K562 (cell line): ENCODE results near the gene ABCG2. TPM values are rescaled to one million over a fixed set of nuclear protein-coding genes. Genes with fewer than 3 reads are reported as not detected.
A peak's percentile ranks its signal among the peaks of the same experiment; 100 is the strongest.

Experiments used
- BCOR ChIP-seq: fragments of 450-650 bp; IDR thresholded peaks from 2 replicates; pipeline ENCODE4 v1.6.1; 2016
- CBFA2T3 ChIP-seq: fragments of 450-650 bp; IDR thresholded peaks from 2 replicates; pipeline ENCODE4 v1.6.1; 2017
- GABPB2 ChIP-seq: fragments of 250-450 bp; sonication (Bioruptor Pico); conservative IDR thresholded peaks from 2 replicates; pipeline ENCODE4 v1.5.1; 2021; ENCODE audit warnings: mild to moderate bottlenecking
- HMGN3 ChIP-seq: IDR thresholded peaks from 2 replicates; pipeline ENCODE4 v1.6.1; 2011; ENCODE audit warnings: borderline replicate concordance, low read depth, mild to moderate bottlenecking, mixed read lengths, low read length; ENCODE audit not compliant: insufficient read length; ENCODE audit errors: extremely low read depth
- KDM1A ChIP-seq, 2 experiments: fragments of 450-650 bp; IDR thresholded peaks; 2 replicates each; pipeline ENCODE4 v1.6.1; 2016; ENCODE audit warnings: mild to moderate bottlenecking in 2 of 2
- KDM4B ChIP-seq, 2 experiments: fragments of 450-650 bp in 1 of 2; sonication (generic) in 1 of 2; IDR thresholded peaks; 2 replicates each; pipeline ENCODE4 v1.6.1; 2016 to 2017; ENCODE audit warnings: borderline replicate concordance in 2 of 2, antibody characterized with exemption in 1 of 2, low read depth in 1 of 2, mild to moderate bottlenecking in 1 of 2
- MCM5 ChIP-seq: fragments of 450-650 bp; IDR thresholded peaks from 2 replicates; pipeline ENCODE4 v1.6.1; 2016; ENCODE audit warnings: low read depth
- NFXL1 ChIP-seq: fragments of 450-650 bp; formaldehyde crosslinking; IDR thresholded peaks from 2 replicates; pipeline ENCODE4 v1.4.0; 2021; ENCODE audit warnings: mild to moderate bottlenecking
- NKRF ChIP-seq: fragments of 450-650 bp; IDR thresholded peaks from 2 replicates; pipeline ENCODE4 v1.6.1; 2016; ENCODE audit warnings: borderline replicate concordance
- NR2C2 ChIP-seq, 2 experiments: fragments of 200-800 bp in 1 of 2; sonication (Bioruptor generic) in 1 of 2; sonication (generic) in 1 of 2; formaldehyde crosslinking in 1 of 2; IDR thresholded peaks; 2 replicates each; pipeline versions ENCODE4 v1.6.1 to v1.8.0; 2016 to 2022; ENCODE audit warnings: mild to moderate bottlenecking in 1 of 2, missing compliant biosample characterization in 1 of 2, missing genetic modification characterization in 1 of 2, missing genetic modification reagents in 1 of 2
- POLR3G ChIP-seq: IDR thresholded peaks from 2 replicates; pipeline ENCODE4 v1.6.1; 2011; ENCODE audit not compliant: insufficient read length, insufficient replicate concordance; ENCODE audit errors: extremely low read depth
- POU5F1 ChIP-seq: fragments of 150-350 bp; IDR thresholded peaks from 2 replicates; pipeline ENCODE4 v1.6.1; 2014; ENCODE audit warnings: borderline replicate concordance, low read length, low read depth, mild to moderate bottlenecking; ENCODE audit not compliant: partially characterized antibody
- PPARD ChIP-seq: fragments of 250-450 bp; sonication (Bioruptor Pico); IDR thresholded peaks from 2 replicates; pipeline ENCODE4 v1.8.0; 2022; ENCODE audit warnings: inconsistent platforms, mild to moderate bottlenecking, moderate library complexity
- RNF219 ChIP-seq: fragments of 250-450 bp; sonication (Bioruptor Pico); IDR thresholded peaks from 2 replicates; pipeline ENCODE4 v1.5.0; 2022; ENCODE audit warnings: mild to moderate bottlenecking
- VEZF1 ChIP-seq: fragments of 200-800 bp; sonication (Bioruptor generic); IDR thresholded peaks from 2 replicates; pipeline ENCODE4 v1.6.1; 2017; ENCODE audit warnings: missing genetic modification characterization, missing compliant biosample characterization
- ZC3H8 ChIP-seq: fragments of 450-650 bp; IDR thresholded peaks from 2 replicates; pipeline ENCODE4 v1.6.1; 2017
- ZNF253 ChIP-seq: fragments of 250-450 bp; sonication (Bioruptor Pico); conservative IDR thresholded peaks from 2 replicates; pipeline ENCODE4 v1.6.1; 2021; ENCODE audit warnings: mild to moderate bottlenecking
- ZNF274 ChIP-seq: IDR thresholded peaks from 2 replicates; pipeline ENCODE4 v1.6.1; 2011; ENCODE audit warnings: low read depth, mild to moderate bottlenecking, low read length, moderate library complexity, borderline replicate concordance
- ZNF277 ChIP-seq: fragments of 250-450 bp; sonication (Bioruptor Pico); IDR thresholded peaks from 2 replicates; pipeline ENCODE4 v1.8.0; 2022; ENCODE audit warnings: inconsistent platforms, mild to moderate bottlenecking, moderate library complexity, borderline replicate concordance
- ZNF655 ChIP-seq: fragments of 250-450 bp; sonication (Bioruptor Pico); IDR thresholded peaks from 2 replicates; pipeline ENCODE4 v1.5.0; 2021
- polyA plus RNA-seq, 8 experiments: library from polyadenylated mRNA; depleted of rRNA in 4 of 8; stranded (reverse) in 5 of 8; unstranded in 3 of 8; fragments of >200 nt; fragmentation: Nextera tagmentation in 2 of 8; fragmentation: Illumina TruSeq in 1 of 8; extraction: Ambion mirVana in 2 of 8; extraction: Trizol in 1 of 8; gene quantifications; 2 replicates each; pipeline versions ENCODE4 v1.2.1 to v1.2.3, GENCODE V29; 2011 to 2014; ENCODE audit warnings: inconsistent platforms in 1 of 8, missing spikeins in 1 of 8
- total RNA-seq, 7 experiments: library from RNA; depleted of rRNA in 6 of 7; stranded (reverse); fragments of >200 nt in 6 of 7; fragmentation: Illumina TruSeq in 2 of 7; extraction: Trizol in 2 of 7; gene quantifications; 2 replicates each; pipeline versions ENCODE4 v1.2.1 to v1.2.3, GENCODE V29; 2011 to 2021; ENCODE audit warnings: low replicate concordance in 1 of 7

Gene ABCG2
- total and polyA plus RNA-seq, 9 of the 15 experiments (the other 6 are each of a cell fraction or from before 2014, with no cell fraction given): 0.01 to 0.36 (median 0.11) TPM; not detected in 4

GRCh38 chr4:88158489-88159228 is at the start of gene ABCG2 (continued):
- TF ChIP-seq NR2C2 (CRISPR knock-in tag; IDR thresholded peaks at IDR 0.05) (no peak), NR2C2 (tag; IDR thresholded peaks at IDR 0.05) (no peak), VEZF1 (peak; percentile 16; the same call in 1 of the 2 replicates), BCOR (0 out of 2 replicates have a peak, but pooled peaks have one; percentile 13), KDM4B (IDR thresholded peaks at IDR 0.05; ENCODE audit: borderline replicate concordance in 2 of 2, low read depth in 1 of 2) (no peak), ZNF655 (no peak), POU5F1 (no peak), ZNF274 (no peak), ZC3H8 (no peak), HMGN3 (peak; percentile 24), PPARD (CRISPR knock-in tag) (no peak), NFXL1 (no peak), KDM1A (IDR thresholded peaks at IDR 0.05) (no peak), ZNF253 (CRISPR knock-in tag) (no peak), ZNF277 (CRISPR knock-in tag) (no peak), MCM5 (no peak), GABPB2 (CRISPR knock-in tag) (no peak), CBFA2T3 (peak; percentile 76), RNF219 (no peak), POLR3G (no peak), NKRF (no peak)
